ENCODE data around the gene IGSF22. TPM values are rescaled to one million over a fixed set of nuclear protein-coding genes. Genes with fewer than 3 reads are reported as not detected.
"Not testable (repeated sequence)": the region's sequence is repeated elsewhere in the genome, so short reads cannot be mapped to it uniquely, and the experiment has no call there.

Gene IGSF22
- total RNA-seq, 4 donors from 2014 or later, result 0.17 to 0.23 TPM; not detected in 2

- Histone ChIP-seq H3K4me1 (no peaks in the 10 kb centered on the region), H3K36me3 (no peaks in the 10 kb centered on the region), H3K4me3 (no peak overlapping the region), H3K9me3 (no peaks in the 10 kb centered on the region), H3K27ac (replicated peaks in 1 of 4) (no peak overlapping the region), H3K27me3 (no peaks in the 10 kb centered on the region)
- TF ChIP-seq EP300 (IDR thresholded peaks at IDR 0.05) (no peak), POLR2AphosphoS5 (IDR thresholded peaks at IDR 0.05) (no peak), POLR2A (IDR thresholded peaks at IDR 0.05; ENCODE audit: low read depth) (no peak)
- intact Hi-C loops (cut with DNase I), result no loop called here
- DNase-seq (ENCODE audit: extremely low spot score), result no peak
- WGBS, result 81% methylated on average over 3 of the region's 3 CpGs
Observed at GRCh38 chr11:18677560-18677959, 48.4 kb downstream of the IGSF22 start.

GRCh38 chr11:18676803-18677202 is 49.2 kb downstream of the IGSF22 start:
- H3K4me1 ChIP-seq, result no peaks in the 10 kb centered on the region
- H3K27ac ChIP-seq (replicated peaks in 1 of 4), result no peak overlapping the region
- H3K36me3 ChIP-seq, result no peaks in the 10 kb centered on the region
- DNase-seq (ENCODE audit: extremely low spot score), result no peak
- no peak overlapping the region for H3K4me3 ChIP-seq
- WGBS, result 78% methylated on average over 4 of the region's 4 CpGs
- no peak for TF ChIP-seq EP300 (IDR thresholded peaks at IDR 0.05)
- intact Hi-C loops (cut with DNase I), result no loop called here
- H3K27me3 ChIP-seq, result no peaks in the 10 kb centered on the region
- H3K9me3 ChIP-seq, result no peaks in the 10 kb centered on the region

- H3K9me3 ChIP-seq; H3K36me3 ChIP-seq; H3K27me3 ChIP-seq; H3K27ac ChIP-seq (replicated peaks in 1 of 4); intact Hi-C loops (cut with DNase I); DNase-seq (ENCODE audit: extremely low spot score); H3K4me3 ChIP-seq; H3K4me1 ChIP-seq: not testable (repeated sequence)
- WGBS, result 78% methylated on average over 7 of the region's 7 CpGs
Observed at GRCh38 chr11:18672209-18672608, 53.8 kb downstream of the IGSF22 start.

GRCh38 chr11:18671246-18671645 is 54.7 kb downstream of the IGSF22 start:
- H3K27me3 ChIP-seq, result no peaks in the 10 kb centered on the region
- WGBS, result 88% methylated on average over 2 of the region's 2 CpGs
- intact Hi-C loops (cut with DNase I), result no loop called here
- no peak for DNase-seq (ENCODE audit: extremely low spot score)
- TF ChIP-seq POLR2AphosphoS5 (IDR thresholded peaks at IDR 0.05) (no peak), POLR2A (IDR thresholded peaks at IDR 0.05; ENCODE audit: low read depth) (no peak), EP300 (IDR thresholded peaks at IDR 0.05) (no peak), CTCF (IDR thresholded peaks at IDR 0.05) (no peak)
- no peaks in the 10 kb centered on the region for H3K4me1 ChIP-seq
- H3K9me3 ChIP-seq, result no peaks in the 10 kb centered on the region
- H3K36me3 ChIP-seq, result no peaks in the 10 kb centered on the region
- no peak overlapping the region for H3K27ac ChIP-seq (replicated peaks in 1 of 4)
- no peak overlapping the region for H3K4me3 ChIP-seq

- H3K4me3 ChIP-seq, result no peak overlapping the region
- no peak for DNase-seq (ENCODE audit: extremely low spot score)
- no peaks in the 10 kb centered on the region for H3K9me3 ChIP-seq
- no peaks in the 10 kb centered on the region for H3K36me3 ChIP-seq
- 76% methylated on average over 4 of the region's 4 CpGs for WGBS
- H3K4me1 ChIP-seq, result no peaks in the 10 kb centered on the region
- H3K27ac ChIP-seq (replicated peaks in 1 of 4), result no peak overlapping the region
- no peaks in the 10 kb centered on the region for H3K27me3 ChIP-seq
- TF ChIP-seq POLR2AphosphoS5 (IDR thresholded peaks at IDR 0.05) (no peak), CTCF (IDR thresholded peaks at IDR 0.05) (no peak), EP300 (IDR thresholded peaks at IDR 0.05) (no peak), POLR2A (IDR thresholded peaks at IDR 0.05; ENCODE audit: low read depth) (no peak)
- intact Hi-C loops (cut with DNase I), result no loop called here
Observed at GRCh38 chr11:18669711-18670110, 56.3 kb downstream of the IGSF22 start.

GRCh38 chr11:18669219-18669596 is 56.8 kb downstream of the IGSF22 start:
- H3K4me3 ChIP-seq, result no peak overlapping the region
- no peak for DNase-seq (ENCODE audit: extremely low spot score)
- H3K4me1 ChIP-seq, result no peaks in the 10 kb centered on the region
- H3K27me3 ChIP-seq, result no peaks in the 10 kb centered on the region
- no peak overlapping the region for H3K27ac ChIP-seq (replicated peaks in 1 of 4)
- 53% methylated on average over 2 of the region's 2 CpGs for WGBS
- TF ChIP-seq CTCF (IDR thresholded peaks at IDR 0.05) (no peak), POLR2A (IDR thresholded peaks at IDR 0.05; ENCODE audit: low read depth) (no peak), EP300 (IDR thresholded peaks at IDR 0.05) (no peak), POLR2AphosphoS5 (IDR thresholded peaks at IDR 0.05) (no peak)
- H3K9me3 ChIP-seq, result no peaks in the 10 kb centered on the region
- intact Hi-C loops (cut with DNase I), result no loop called here
- no peaks in the 10 kb centered on the region for H3K36me3 ChIP-seq
